HepG2 (cell line): ENCODE results near the gene PYGB. TPM values are rescaled to one million over a fixed set of nuclear protein-coding genes. Genes with fewer than 3 reads are reported as not detected.
A peak's percentile ranks its signal among the peaks of the same experiment; 100 is the strongest.

Experiments
- ARNT2 ChIP-seq: sonication (generic); formaldehyde crosslinking; IDR thresholded peaks from 2 replicates; pipeline ENCODE4 v1.8.0; 2022; ENCODE audit warnings: mild to moderate bottlenecking, low read depth, missing genetic modification reagents, moderate library complexity
- ELF3 ChIP-seq: IDR thresholded peaks from 2 replicates; pipeline ENCODE4 v1.6.1; 2016; ENCODE audit warnings: missing genetic modification reagents, missing compliant biosample characterization
- FOXO1 ChIP-seq: sonication (generic); formaldehyde crosslinking; IDR thresholded peaks from 2 replicates; pipeline ENCODE4 v1.4.0; 2020; ENCODE audit warnings: missing genetic modification reagents
- HDAC2 ChIP-seq: sonication (generic); formaldehyde crosslinking; IDR thresholded peaks from 2 replicates; pipeline ENCODE4 v1.4.0; 2020; ENCODE audit warnings: missing genetic modification reagents
- IKZF4 ChIP-seq: sonication (generic); formaldehyde crosslinking; IDR thresholded peaks from 2 replicates; pipeline ENCODE4 v1.5.1; 2020; ENCODE audit warnings: borderline replicate concordance, mild to moderate bottlenecking, low read depth, missing genetic modification reagents; ENCODE audit errors: not compliant biosample characterization
- RFXAP ChIP-seq: sonication (generic); formaldehyde crosslinking; IDR thresholded peaks from 2 replicates; pipeline ENCODE4 v1.4.0; 2020; ENCODE audit warnings: missing genetic modification reagents, borderline replicate concordance
- SAFB2 ChIP-seq: sonication (generic); formaldehyde crosslinking; IDR thresholded peaks from 2 replicates; pipeline ENCODE4 v1.5.1; 2020; ENCODE audit warnings: missing genetic modification reagents, low read depth, mild to moderate bottlenecking, borderline replicate concordance
- SAP130 ChIP-seq: IDR thresholded peaks from 2 replicates; pipeline ENCODE4 v1.6.1; 2016; ENCODE audit warnings: low read depth
- SCMH1 ChIP-seq: sonication (generic); formaldehyde crosslinking; IDR thresholded peaks from 2 replicates; pipeline ENCODE4 v1.9.0; 2021; ENCODE audit warnings: missing genetic modification reagents, mild to moderate bottlenecking, borderline replicate concordance
- ZFP36L2 ChIP-seq: sonication (generic); formaldehyde crosslinking; IDR thresholded peaks from 2 replicates; pipeline ENCODE4 v1.4.0; 2020; ENCODE audit warnings: missing genetic modification reagents
- ZNF10 ChIP-seq: sonication (generic); formaldehyde crosslinking; IDR thresholded peaks from 2 replicates; pipeline ENCODE4 v1.4.0; 2020; ENCODE audit warnings: mild to moderate bottlenecking, low read depth, missing genetic modification reagents, borderline replicate concordance
- ZNF180 ChIP-seq: sonication (generic); formaldehyde crosslinking; IDR thresholded peaks from 2 replicates; pipeline ENCODE4 v1.4.0; 2020; ENCODE audit warnings: low read depth, missing genetic modification reagents, borderline replicate concordance
- ZNF737 ChIP-seq: sonication (generic); formaldehyde crosslinking; IDR thresholded peaks from 2 replicates; pipeline ENCODE4 v1.5.0; 2020; ENCODE audit warnings: missing genetic modification reagents, mild to moderate bottlenecking, borderline replicate concordance
- ZNF790 ChIP-seq: sonication (generic); formaldehyde crosslinking; IDR thresholded peaks from 2 replicates; pipeline ENCODE4 v1.8.0; 2022; ENCODE audit warnings: missing genetic modification reagents, mild to moderate bottlenecking, borderline replicate concordance
- ZSCAN12 ChIP-seq: sonication (generic); formaldehyde crosslinking; IDR thresholded peaks from 2 replicates; pipeline ENCODE4 v1.9.0; 2021; ENCODE audit warnings: mild to moderate bottlenecking, missing genetic modification reagents
- polyA plus RNA-seq, 8 experiments: library from polyadenylated mRNA; depleted of rRNA in 3 of 8; stranded (reverse) in 7 of 8; unstranded in 1 of 8; fragments of >200 nt; fragmentation: Illumina TruSeq in 4 of 8; extraction: Trizol in 4 of 8; gene quantifications; 2 replicates each; pipeline versions ENCODE4 v1.2.1 to v1.2.3, GENCODE V29; 2011 to 2016; ENCODE audit warnings: low read depth in 4 of 8, missing spikeins in 1 of 8, mixed read lengths in 1 of 8; ENCODE audit not compliant: insufficient read depth in 1 of 8
- total RNA-seq, 5 experiments: library from RNA; depleted of rRNA; stranded (reverse); fragments of >200 nt; fragmentation: Illumina TruSeq; extraction: Trizol; gene quantifications; 2 replicates each; pipeline ENCODE4 v1.2.3, GENCODE V29; 2016; ENCODE audit warnings: low read depth in 1 of 5
- TF ChIP-seq, protein P1 (sequence below): sonication (generic); formaldehyde crosslinking; IDR thresholded peaks from 2 replicates; pipeline ENCODE4 v1.5.0; 2020; ENCODE audit warnings: mild to moderate bottlenecking, missing genetic modification reagents, borderline replicate concordance
- TF ChIP-seq, protein P2 (sequence below): sonication (generic); formaldehyde crosslinking; IDR thresholded peaks from 2 replicates; pipeline ENCODE4 v1.8.1; 2023; ENCODE audit warnings: mild to moderate bottlenecking, missing genetic modification reagents, borderline replicate concordance
- TF ChIP-seq, protein P3 (sequence below): sonication (generic); formaldehyde crosslinking; IDR thresholded peaks from 2 replicates; pipeline ENCODE4 v1.4.0; 2020; ENCODE audit warnings: missing genetic modification reagents
- TF ChIP-seq, protein P4 (sequence below): sonication (generic); formaldehyde crosslinking; IDR thresholded peaks from 2 replicates; pipeline ENCODE4 v1.5.1; 2020; ENCODE audit warnings: mild to moderate bottlenecking, moderate library complexity, missing genetic modification reagents
- TF ChIP-seq, protein P5 (sequence below): IDR thresholded peaks from 2 replicates; pipeline ENCODE4 v1.6.1; 2016; ENCODE audit warnings: missing compliant biosample characterization, missing genetic modification reagents, borderline replicate concordance

Gene PYGB
- total and polyA plus RNA-seq, 2 of the 13 experiments (the other 11 are each of a cell fraction or from before 2014, with no cell fraction given) = 24.2 to 86.3 TPM

DNA sequence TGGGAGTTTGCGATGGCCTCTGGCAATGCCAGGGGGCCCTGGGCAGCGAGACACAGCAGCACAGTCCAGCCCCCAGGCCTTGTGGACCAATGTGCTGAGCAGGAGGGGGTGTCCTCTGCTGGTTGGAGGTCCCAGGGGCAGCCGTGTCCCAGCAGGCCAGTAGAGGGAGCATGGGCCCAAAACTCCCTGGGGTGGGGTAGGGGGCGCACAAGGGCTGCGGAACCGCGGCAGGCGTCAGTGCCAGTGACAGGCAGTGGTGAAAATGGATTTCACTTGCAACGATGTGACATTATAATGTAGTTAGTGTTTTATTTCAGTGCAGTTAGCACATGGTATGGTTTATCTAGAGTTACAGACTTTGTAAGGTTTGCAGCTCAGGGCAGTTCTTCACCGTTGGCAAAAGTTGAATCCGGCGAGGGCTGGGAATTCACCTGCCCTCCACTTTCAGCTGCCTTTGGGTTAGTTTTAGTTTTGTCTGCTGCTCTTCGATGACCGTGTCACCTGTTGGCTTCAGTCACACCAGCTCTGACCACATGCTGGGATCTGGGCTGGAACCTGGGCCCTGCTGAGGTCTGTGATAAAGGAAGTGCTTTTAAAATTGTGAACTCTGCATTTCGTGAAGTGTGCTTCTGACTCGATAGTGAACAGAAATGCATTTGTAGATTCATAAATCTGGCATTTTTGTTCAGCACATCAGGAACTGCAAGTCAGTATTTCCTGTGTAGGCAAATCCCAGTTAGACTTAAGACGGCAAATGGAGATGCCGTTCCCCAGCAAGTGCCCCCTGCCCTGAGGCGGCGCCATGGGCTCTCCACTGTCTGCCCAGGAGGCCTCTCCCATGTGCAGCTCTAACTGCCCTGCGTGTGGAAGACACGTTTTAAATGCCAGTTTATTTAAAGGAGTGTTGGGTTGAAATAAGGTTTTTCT is 46.8 kb downstream of the PYGB start (continued):
- TF ChIP-seq, protein P1, sequence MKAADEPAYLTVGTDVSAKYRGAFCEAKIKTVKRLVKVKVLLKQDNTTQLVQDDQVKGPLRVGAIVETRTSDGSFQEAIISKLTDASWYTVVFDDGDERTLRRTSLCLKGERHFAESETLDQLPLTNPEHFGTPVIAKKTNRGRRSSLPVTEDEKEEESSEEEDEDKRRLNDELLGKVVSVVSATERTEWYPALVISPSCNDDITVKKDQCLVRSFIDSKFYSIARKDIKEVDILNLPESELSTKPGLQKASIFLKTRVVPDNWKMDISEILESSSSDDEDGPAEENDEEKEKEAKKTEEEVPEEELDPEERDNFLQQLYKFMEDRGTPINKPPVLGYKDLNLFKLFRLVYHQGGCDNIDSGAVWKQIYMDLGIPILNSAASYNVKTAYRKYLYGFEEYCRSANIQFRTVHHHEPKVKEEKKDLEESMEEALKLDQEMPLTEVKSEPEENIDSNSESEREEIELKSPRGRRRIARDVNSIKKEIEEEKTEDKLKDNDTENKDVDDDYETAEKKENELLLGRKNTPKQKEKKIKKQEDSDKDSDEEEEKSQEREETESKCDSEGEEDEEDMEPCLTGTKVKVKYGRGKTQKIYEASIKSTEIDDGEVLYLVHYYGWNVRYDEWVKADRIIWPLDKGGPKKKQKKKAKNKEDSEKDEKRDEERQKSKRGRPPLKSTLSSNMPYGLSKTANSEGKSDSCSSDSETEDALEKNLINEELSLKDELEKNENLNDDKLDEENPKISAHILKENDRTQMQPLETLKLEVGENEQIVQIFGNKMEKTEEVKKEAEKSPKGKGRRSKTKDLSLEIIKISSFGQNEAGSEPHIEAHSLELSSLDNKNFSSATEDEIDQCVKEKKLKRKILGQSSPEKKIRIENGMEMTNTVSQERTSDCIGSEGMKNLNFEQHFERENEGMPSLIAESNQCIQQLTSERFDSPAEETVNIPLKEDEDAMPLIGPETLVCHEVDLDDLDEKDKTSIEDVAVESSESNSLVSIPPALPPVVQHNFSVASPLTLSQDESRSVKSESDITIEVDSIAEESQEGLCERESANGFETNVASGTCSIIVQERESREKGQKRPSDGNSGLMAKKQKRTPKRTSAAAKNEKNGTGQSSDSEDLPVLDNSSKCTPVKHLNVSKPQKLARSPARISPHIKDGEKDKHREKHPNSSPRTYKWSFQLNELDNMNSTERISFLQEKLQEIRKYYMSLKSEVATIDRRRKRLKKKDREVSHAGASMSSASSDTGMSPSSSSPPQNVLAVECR (CRISPR knock-in tag) = peak; percentile 56; the same call in 1 of the 2 replicates
- TF ChIP-seq ZNF790 (CRISPR knock-in tag) = no peak
- TF ChIP-seq ZNF737 (CRISPR knock-in tag) = no peak
- TF ChIP-seq, protein P2, sequence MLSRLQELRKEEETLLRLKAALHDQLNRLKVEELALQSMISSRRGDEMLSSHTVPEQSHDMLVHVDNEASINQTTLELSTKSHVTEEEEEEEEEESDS = no peak
- TF ChIP-seq, protein P3, sequence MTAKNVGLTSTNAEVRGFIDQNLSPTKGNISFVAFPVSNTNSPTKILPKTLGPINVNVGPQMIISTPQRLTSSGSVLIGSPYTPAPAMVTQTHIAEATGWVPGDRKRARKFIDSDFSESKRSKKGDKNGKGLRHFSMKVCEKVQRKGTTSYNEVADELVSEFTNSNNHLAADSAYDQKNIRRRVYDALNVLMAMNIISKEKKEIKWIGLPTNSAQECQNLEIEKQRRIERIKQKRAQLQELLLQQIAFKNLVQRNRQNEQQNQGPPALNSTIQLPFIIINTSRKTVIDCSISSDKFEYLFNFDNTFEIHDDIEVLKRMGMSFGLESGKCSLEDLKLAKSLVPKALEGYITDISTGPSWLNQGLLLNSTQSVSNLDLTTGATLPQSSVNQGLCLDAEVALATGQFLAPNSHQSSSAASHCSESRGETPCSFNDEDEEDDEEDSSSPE (CRISPR knock-in tag) = no peak
- TF ChIP-seq ZNF180 (CRISPR knock-in tag) = no peak
- TF ChIP-seq RFXAP = peak; percentile 57; the same call in 1 of the 2 replicates
- TF ChIP-seq SAP130 (CRISPR knock-in tag) = peak; percentile 74
- TF ChIP-seq ZSCAN12 (CRISPR knock-in tag) = no peak
- TF ChIP-seq HDAC2 = peak; percentile 70; the same call in 1 of the 2 replicates
- peak; percentile 70 for TF ChIP-seq IKZF4
- TF ChIP-seq ZFP36L2 (CRISPR knock-in tag) = no peak
- peak; percentile 75 for TF ChIP-seq FOXO1 (CRISPR knock-in tag)
- TF ChIP-seq, protein P4, sequence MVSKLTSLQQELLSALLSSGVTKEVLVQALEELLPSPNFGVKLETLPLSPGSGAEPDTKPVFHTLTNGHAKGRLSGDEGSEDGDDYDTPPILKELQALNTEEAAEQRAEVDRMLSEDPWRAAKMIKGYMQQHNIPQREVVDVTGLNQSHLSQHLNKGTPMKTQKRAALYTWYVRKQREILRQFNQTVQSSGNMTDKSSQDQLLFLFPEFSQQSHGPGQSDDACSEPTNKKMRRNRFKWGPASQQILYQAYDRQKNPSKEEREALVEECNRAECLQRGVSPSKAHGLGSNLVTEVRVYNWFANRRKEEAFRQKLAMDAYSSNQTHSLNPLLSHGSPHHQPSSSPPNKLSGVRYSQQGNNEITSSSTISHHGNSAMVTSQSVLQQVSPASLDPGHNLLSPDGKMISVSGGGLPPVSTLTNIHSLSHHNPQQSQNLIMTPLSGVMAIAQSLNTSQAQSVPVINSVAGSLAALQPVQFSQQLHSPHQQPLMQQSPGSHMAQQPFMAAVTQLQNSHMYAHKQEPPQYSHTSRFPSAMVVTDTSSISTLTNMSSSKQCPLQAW = peak; percentile 70; the same call in 1 of the 2 replicates
- TF ChIP-seq ZNF10 = no peak
- TF ChIP-seq SAFB2 = no peak; the same call in 1 of the 2 replicates
- TF ChIP-seq ELF3 (CRISPR knock-in tag) = peak; percentile 56
- TF ChIP-seq, protein P5, sequence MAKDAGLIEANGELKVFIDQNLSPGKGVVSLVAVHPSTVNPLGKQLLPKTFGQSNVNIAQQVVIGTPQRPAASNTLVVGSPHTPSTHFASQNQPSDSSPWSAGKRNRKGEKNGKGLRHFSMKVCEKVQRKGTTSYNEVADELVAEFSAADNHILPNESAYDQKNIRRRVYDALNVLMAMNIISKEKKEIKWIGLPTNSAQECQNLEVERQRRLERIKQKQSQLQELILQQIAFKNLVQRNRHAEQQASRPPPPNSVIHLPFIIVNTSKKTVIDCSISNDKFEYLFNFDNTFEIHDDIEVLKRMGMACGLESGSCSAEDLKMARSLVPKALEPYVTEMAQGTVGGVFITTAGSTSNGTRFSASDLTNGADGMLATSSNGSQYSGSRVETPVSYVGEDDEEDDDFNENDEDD (CRISPR knock-in tag) = peak; percentile 59; the same call in 1 of the 2 replicates
- TF ChIP-seq ARNT2 (CRISPR knock-in tag) = no peak
- TF ChIP-seq SCMH1 = no peak
